Measurements from ENCODE around the gene GDF9.

- TF ChIP-seq CTCF (IDR thresholded peaks at IDR 0.05), result no peak
- no peak for TF ChIP-seq SIN3A (IDR thresholded peaks at IDR 0.05; ENCODE audit: borderline replicate concordance, insufficient read depth, low read depth, low read length)
- no peak for TF ChIP-seq POLR2AphosphoS5 (IDR thresholded peaks at IDR 0.05; ENCODE audit: low read depth, low read length)
- no peak for TF ChIP-seq REST (IDR thresholded peaks at IDR 0.05; ENCODE audit: insufficient read depth in 1 of 2, low read depth in 2 of 2, low read length in 1 of 2)
These were observed 46.8 kb downstream of the GDF9 start for GRCh38 chr5:132819468-132819867.
